Measurements from ENCODE around the gene ARID2. TPM values are rescaled to one million over a fixed set of nuclear protein-coding genes. Genes with fewer than 3 reads are reported as not detected.

Gene ARID2
- total and polyA plus RNA-seq, 10 of the 15 experiments (the other 5 are each of a cell fraction or from before 2014, with no cell fraction given), result 9.2 to 29.8 (median 20.3) TPM

GRCh38 chr12:45928309-45928708 is 198.8 kb downstream of the ARID2 start (continued):
- TF ChIP-seq NR2C1 (IDR thresholded peaks at IDR 0.05) (no peak), RBBP5 (conservative IDR thresholded peaks at IDR 0.05) (no peak), YBX1 (IDR thresholded peaks at IDR 0.05) (no peak)

- no peak overlapping the region for H3K4me2 ChIP-seq (ENCODE audit: control insufficient read depth, insufficient read depth)
- 98% methylated on average over 3 of the region's 3 CpGs for WGBS (ENCODE audit: insufficient coverage, insufficient replicate concordance, low lambda C conversion rate, missing lambda C conversion rate)
- no peak overlapping the region for H3K9ac ChIP-seq (ENCODE audit: control insufficient read depth, insufficient read depth, low read length)
- ChIA-PET POLR2A (no interaction called here), RAD21 (ENCODE audit: unreplicated experiment) (no interaction called here), CTCF (interaction anchor here (1.3 to 1.7 kb wide), 3 partner anchors 11 to 386 kb away, joined by 3 to 6 read pairs (median 4); no protein-coding TSS in a partner anchor), SMC1A (ENCODE audit: uncharacterized antibody, unreplicated experiment) (interaction anchor here (0.9 to 1.4 kb wide), 3 partner anchors 9 to 38 kb away, joined by 3 read pairs; no protein-coding TSS in a partner anchor)
- intact Hi-C loops (cut with micrococcal nuclease; ENCODE audit: unreplicated experiment), result no loop called here
- in situ Hi-C loops (cut with MboI), result no loop called here
- no peaks in the 10 kb centered on the region for H3K27me3 ChIP-seq (replicated peaks in 1 of 2; ENCODE audit: control insufficient read depth in 2 of 2, insufficient read depth in 2 of 2, low read length in 1 of 2)
- no peaks in the 10 kb centered on the region for H4K20me1 ChIP-seq (ENCODE audit: control insufficient read depth, insufficient read depth)
- TF ChIP-seq LARP7 (IDR thresholded peaks at IDR 0.05) (no peak), HDAC6 (IDR thresholded peaks at IDR 0.05; ENCODE audit: unreplicated experiment) (no peak), MEF2A (IDR thresholded peaks at IDR 0.05; ENCODE audit: insufficient read depth, low read depth, low read length) (no peak), RUNX3 (IDR thresholded peaks at IDR 0.05; ENCODE audit: low read length) (no peak), POLR2AphosphoS2 (IDR thresholded peaks at IDR 0.05; ENCODE audit: low read depth, low read length) (no peak), FOS (IDR thresholded peaks at IDR 0.05; ENCODE audit: borderline replicate concordance, extremely low read depth, insufficient read length) (no peak), SP1 (IDR thresholded peaks at IDR 0.05; ENCODE audit: low read depth, low read length) (no peak), SMARCA5 (IDR thresholded peaks at IDR 0.05) (no peak), NRF1 (conservative IDR thresholded peaks at IDR 0.05; ENCODE audit: low read depth, low read length) (no peak)
- no peak for DNase-seq (ENCODE audit: low read depth, low spot score)
- no peaks in the 10 kb centered on the region for H3K9me3 ChIP-seq (replicated peaks; ENCODE audit: control insufficient read depth, insufficient read depth, low read length)
- H3K4me3 ChIP-seq, result no peak overlapping the region
- no peaks in the 10 kb centered on the region for H3K79me2 ChIP-seq (ENCODE audit: control insufficient read depth, insufficient read depth, low read length)
- no peak overlapping the region for H2AFZ ChIP-seq (ENCODE audit: control insufficient read depth, low read depth, low read length)
- no peaks in the 10 kb centered on the region for H3K4me1 ChIP-seq (ENCODE audit: control insufficient read depth, insufficient read depth, low read length)
- no peak overlapping the region for H3K27ac ChIP-seq (ENCODE audit: control insufficient read depth, insufficient read depth)
- no peak for ATAC-seq
- H3K36me3 ChIP-seq (ENCODE audit: control insufficient read depth in 2 of 2, insufficient read depth in 2 of 2, low read length in 1 of 2), result peaks cover 1 to 21% of the 10 kb centered on the region in 2 experiments
- no TSS peak for BruUV-seq (replicated peaks)
- no peak for FAIRE-seq
Observed at GRCh38 chr12:45930369-45930768, 200.9 kb downstream of the ARID2 start.
